GM18909 (cell line): ENCODE results near the gene PLCG2.

Experiments used
- ATAC-seq: cut with Tn5 transposase; IDR thresholded peaks from one replicate; pipeline ENCODE4 v1.9.1; 2021; ENCODE audit warnings: mild to moderate bottlenecking; ENCODE audit not compliant: unreplicated experiment, poor library complexity

PLCG2 gene

GRCh38 chr16:81900014-81900413, 120.9 kb downstream of the PLCG2 start:
- ATAC-seq = no peak

- ATAC-seq = no peak
Measured at GRCh38 chr16:81900456-81900855, 121.4 kb downstream of the PLCG2 start.

DNA sequence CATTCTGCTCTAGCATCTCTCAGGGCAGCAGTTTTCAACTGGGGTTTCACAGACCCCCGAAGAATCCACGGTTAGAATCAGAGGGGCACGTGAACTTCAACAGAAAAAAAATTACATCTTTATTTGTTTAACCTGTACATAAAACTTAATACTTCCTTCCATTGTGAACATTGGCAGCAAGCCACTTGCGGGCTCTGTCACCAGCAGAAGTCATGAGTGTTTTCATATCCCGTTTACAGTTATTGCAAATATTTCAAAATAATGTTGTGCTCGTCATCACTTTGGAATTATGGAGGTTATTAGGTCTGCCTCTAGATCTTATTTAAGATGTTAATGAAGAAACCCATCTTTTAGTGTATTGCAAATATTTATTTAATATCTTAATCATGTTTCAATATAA, 122.4 kb downstream of the PLCG2 start:
- ATAC-seq = no peak

- ATAC-seq = no peak
Measured at GRCh38 chr16:81902025-81902424, 122.9 kb downstream of the PLCG2 start.

DNA sequence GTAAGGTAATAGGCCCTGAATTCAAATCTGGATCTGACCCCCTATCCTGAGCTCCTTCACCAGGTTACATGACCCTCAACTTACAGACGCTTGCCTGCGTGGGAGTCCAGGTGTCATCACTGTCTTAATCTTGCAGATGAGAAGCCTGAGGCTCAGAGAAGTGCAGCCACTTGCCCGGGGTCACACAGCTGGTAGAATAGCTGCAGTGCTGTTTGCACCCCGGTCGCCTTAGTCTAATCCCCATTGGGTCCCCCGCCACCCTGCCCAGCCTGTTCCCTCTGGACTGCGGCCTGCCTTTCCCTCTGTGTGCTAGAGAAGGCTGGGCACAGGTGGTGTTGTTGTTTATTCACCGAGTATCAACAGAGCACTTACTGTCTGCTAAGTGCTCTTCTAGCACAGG, 125.2 kb downstream of the PLCG2 start:
- ATAC-seq = no peak

DNA sequence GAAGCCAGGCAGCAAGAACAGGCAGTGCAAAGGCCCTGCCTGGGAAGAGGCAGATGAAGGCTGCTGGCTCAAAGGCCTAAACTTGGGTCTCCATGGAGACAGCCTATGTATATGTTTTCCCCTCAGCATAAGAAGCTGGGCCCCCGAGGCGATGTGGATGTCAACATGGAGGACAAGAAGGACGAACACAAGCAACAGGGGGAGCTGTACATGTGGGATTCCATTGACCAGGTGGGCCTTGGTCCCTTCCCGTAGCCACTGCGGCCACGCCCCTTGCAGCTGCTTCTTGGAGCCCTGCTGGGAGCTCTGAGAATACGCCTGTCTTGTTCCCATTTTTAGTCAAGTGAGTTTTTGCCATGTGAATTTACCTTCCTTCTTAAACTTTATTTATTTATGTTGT, 126.2 kb downstream of the PLCG2 start:
- no peak for ATAC-seq

- ATAC-seq = no peak
Measured at GRCh38 chr16:81907681-81908080, 128.6 kb downstream of the PLCG2 start.

GRCh38 chr16:81908466-81909262, 129.6 kb downstream of the PLCG2 start:
- ATAC-seq = no peak

- ATAC-seq = no peak
Measured at GRCh38 chr16:81910366-81910885, 131.3 kb downstream of the PLCG2 start.

DNA sequence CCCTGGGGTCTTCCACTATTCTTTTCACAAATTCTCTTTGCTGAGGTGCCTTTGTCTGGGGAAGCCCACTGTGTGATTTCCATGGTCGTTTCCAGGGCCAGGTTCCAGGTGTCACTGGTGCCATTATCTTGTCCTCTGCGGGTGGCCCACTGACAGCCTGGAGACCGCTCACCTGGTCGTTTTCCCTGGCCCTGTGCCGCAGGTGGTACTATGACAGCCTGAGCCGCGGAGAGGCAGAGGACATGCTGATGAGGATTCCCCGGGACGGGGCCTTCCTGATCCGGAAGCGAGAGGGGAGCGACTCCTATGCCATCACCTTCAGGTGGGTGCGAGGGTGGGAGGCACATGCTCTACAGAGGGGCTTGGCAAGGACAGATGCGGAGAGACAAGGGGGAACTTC, 133.3 kb downstream of the PLCG2 start:
- ATAC-seq = no peak

DNA sequence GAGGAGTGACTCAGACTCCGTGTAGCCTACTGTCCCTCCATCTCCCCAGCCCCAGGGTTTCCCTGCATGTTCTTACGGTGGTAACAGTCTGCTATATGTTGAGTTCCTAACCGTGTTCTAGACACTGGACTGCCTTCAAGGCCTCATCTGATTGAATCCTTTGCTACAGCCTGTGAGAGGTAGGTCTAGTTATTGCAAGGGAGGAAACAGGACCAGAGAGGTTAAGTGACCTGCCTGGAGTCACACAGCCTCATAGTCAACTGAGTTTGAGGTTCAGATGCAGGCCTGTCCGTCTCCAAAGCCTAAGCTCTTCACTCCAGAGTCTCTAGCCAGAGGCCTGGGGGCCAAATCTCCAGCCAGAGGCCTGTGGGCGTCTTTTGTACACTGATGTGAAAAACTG, 134.1 kb downstream of the PLCG2 start:
- no peak for ATAC-seq

DNA sequence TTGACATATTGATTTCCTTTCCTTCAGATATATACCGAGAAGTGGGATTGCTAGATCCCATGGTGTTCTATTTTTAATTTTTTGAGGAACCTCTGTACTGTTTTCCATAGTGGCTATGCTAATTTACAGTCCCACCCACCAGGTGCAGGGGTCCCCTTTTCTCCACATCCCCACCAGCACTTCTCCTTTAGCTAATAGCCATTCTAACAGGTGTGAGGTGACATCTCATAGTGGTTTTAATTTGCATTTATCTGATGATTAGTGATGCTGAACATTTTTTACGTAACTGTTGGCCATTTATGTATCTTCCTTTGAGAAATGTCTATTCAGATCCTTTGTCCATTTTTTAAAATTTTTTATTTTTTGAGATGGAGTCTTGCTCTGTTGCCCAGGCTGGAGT, 138.3 kb downstream of the PLCG2 start:
- no peak for ATAC-seq

DNA sequence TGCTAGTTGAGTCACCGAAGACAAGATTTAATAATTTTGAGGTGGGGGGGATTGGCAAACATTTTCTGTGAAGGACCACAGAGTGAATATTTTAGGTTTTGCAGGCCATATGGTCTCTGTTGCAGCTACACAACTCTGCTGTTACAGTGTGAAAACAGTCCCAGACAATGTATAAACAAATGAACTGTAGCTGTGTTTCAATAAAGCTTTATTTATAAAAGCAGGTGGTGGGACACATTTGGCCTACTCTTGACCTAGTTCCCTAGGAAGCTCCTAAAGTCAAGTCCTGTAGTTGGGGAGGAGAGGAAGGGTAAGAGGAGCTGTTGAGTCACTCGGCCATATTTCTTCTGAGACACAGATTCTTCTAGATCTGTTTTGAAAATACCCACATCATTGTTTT, 139.8 kb downstream of the PLCG2 start:
- no peak for ATAC-seq

DNA sequence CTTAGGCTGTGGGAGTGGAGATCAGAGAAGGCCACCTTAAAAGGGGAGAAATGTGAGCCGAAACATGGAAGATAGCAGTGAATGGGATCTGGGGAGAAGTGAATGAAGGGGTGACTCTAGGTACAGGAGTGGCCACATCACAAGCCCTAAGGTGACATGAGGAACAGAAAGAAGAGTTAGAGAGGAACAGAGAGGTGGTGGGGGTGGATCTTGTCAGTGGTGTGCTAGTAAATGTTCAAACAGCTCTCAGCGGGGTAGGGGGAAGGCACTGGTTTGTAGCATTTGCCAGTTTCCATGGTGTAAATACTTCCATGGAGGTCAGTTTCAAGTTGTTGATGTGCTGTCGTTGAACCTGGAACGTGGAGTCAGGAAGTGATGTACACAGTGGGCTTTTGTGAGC, 141.4 kb downstream of the PLCG2 start:
- ATAC-seq = no peak

DNA sequence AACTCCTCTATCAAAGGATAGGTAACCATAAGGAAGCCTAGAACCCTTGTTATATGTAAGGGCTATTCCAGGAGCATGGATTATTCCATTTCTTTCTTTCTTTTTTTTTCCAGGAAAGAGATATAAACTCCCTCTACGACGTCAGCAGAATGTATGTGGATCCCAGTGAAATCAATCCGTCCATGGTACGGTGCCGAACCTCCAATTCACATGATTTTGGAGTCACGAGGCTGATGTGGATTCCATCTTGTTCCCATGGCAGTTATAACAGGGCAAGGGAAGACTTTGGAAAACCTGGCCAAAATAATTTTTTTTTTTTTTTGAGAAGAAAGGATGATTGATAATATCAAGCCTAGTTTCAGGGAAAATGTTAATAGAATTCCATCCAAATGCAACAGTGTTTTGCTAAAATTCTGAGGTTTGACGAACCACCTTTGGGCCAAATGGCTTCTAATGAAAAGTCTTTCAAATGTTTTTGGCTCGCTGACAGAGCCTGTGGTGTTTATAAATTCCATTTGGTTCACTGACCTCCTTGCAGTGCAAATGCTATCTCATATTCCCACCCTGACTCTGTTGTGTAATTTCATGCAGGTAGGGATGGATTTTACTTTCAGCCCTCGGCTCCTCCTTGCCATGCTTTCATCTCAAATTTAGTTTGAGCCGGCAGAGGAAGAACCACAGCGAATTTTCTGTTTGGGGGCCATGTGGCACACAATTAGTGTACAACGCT, 142.2 kb downstream of the PLCG2 start:
- no peak for ATAC-seq

DNA sequence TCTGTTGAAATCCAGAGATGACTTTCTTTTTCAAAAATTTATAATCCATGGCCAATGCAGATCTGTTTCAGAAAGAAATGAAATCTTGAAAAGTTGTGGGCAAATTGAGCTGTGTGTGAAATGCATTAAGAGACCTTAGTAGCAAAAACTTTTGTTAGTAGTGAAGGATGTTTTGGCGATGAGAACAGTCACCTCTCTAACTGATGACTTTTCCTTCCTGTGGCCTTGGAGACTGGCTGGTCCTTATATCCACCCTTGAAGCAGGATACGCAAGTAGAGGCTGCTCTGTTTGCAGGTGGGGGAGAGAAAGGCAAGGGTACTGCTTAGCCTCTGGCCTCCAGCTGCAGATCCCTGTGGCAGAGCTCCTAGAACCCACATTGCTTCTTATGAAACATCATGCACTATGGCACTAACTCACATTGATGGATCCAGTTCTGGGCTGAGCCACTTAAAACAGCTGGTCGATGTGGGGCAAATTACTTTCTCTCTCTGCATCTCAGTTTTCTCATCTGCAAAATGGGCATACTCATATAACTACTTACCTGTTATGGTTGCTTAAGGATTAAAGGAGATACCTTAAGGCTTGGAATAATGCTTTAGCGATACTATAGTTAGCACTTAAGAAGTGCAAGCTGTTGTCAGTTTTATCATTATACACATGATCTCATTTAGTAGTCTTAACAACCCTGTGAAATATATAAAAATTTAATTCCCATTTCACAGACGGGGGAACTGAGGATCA, 142.9 kb downstream of the PLCG2 start:
- no peak for ATAC-seq

- ATAC-seq = no peak
Measured at GRCh38 chr16:81923296-81923695, 144.2 kb downstream of the PLCG2 start.

- no peak for ATAC-seq
Measured at GRCh38 chr16:81925016-81925415, 145.9 kb downstream of the PLCG2 start.

DNA sequence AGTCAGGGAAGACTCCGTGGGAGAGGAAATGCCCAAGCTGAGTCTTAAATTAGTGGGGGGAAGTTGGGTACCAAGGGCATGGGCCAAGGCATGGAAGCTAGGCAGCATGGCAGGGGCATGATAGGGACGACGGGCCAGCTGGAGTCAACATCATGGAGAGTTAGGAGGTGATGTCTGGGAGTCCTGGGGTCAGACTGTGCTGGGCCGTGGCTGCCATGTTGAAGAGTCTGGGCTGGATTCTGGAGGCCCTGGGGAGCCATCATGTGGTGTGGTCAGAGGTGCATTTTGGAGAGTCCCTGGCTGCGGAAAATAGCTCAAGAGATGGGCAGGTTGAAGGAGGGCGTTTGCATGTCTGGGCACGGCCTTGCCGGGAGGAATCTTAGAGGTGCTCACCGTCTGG, 146.9 kb downstream of the PLCG2 start:
- ATAC-seq = no peak

DNA sequence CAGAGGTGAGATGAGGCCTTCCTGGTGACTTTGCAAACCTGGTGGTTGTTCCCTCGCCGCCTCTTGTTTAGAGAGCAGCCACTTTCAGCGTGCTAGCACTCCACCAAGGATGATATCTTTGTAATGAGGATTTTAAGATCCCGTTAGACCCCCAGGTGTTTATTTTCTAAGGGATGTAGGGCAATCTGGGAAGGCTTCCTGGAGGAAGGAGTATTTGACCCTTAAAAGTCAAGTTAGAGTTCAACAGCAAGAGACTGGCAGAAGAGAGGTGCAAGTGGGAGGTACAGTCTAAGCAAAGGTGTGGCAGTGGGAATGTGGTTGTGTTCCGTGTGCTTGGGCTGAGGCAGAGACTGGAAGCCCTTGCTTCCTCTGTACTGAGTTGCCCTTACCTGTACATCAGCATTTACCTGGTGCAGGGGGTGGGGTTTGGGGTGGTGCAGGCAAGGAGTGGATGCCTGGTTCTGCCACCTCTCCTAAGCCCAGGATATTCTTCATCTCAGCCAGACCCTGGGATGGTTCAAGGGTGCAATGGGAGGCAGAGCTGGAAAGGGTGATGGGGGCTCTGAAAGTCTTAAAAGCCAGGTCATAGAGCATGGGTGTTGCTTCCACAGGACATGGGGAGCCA, 148.6 kb downstream of the PLCG2 start:
- no peak for ATAC-seq
